D721Med (cell line): ENCODE measurements around the gene SIAH2.

Experiments used
- DNase-seq: peaks from one replicate; pipeline ENCODE4 v3.0.0; 2011; ENCODE audit warnings: low spot score; ENCODE audit not compliant: insufficient read length
- FAIRE-seq: peaks from 2 replicates; lab custom pipeline; 2011; peaks lifted over from hg19 to GRCh38; lab: Jason Lieb, UNC
- CTCF ChIP-seq: IDR thresholded peaks from 2 replicates; pipeline ENCODE4 v1.5.1; 2012; ENCODE audit warnings: mild to moderate bottlenecking, control low read depth; ENCODE audit not compliant: insufficient read depth; ENCODE audit errors: missing control alignments

SIAH2 gene

DNA sequence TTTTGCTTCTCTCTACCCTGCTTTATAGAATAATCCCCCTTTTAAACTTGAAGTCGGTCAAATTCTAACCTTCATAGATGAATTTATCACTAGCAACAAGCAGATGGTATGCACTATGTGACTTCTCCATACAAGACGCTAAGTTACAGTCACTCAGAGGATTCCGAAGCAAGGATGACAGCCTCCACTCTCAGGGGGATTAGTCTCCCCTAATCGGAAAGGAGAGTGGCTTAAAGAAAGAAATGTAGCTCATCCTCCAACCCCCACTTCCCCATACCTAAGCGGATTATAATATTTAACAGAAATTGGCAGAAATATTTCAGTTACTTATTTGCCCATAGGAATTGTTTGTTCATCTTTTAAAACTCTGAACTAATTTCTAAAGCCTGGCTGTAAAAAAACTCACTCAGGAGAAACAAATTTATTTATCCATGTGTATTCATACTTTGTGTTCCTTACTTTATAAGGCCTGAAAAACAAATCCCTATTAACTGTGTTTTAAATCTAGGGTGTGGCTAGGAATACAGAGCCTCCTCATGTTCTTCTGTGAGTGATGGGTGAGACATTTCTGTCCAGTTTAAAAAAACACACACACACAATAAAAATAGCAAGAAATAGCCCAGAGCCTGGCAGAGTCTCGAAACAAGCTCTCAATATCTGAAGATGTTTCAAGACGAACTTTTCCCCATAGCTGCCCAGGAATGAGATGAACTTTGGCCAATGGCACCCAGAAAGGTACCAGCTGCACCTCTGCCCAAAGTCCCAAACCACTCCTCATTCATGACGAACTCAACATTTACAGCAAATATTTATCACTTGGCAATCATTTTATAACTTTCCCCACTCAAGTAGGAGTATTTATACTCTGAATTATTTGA lies 18.7 kb downstream of the SIAH2 start:
- peak; percentile 24 for DNase-seq
- FAIRE-seq: no peak
- no peak for TF ChIP-seq CTCF

GRCh38 chr3:150743508-150743907 lies 19.5 kb downstream of the SIAH2 start:
- FAIRE-seq (no peak), DNase-seq (no peak)
- no peak for TF ChIP-seq CTCF

GRCh38 chr3:150742679-150743078 lies 20.3 kb downstream of the SIAH2 start:
- DNase-seq: no peak
- FAIRE-seq: no peak
- TF ChIP-seq CTCF: no peak

DNA sequence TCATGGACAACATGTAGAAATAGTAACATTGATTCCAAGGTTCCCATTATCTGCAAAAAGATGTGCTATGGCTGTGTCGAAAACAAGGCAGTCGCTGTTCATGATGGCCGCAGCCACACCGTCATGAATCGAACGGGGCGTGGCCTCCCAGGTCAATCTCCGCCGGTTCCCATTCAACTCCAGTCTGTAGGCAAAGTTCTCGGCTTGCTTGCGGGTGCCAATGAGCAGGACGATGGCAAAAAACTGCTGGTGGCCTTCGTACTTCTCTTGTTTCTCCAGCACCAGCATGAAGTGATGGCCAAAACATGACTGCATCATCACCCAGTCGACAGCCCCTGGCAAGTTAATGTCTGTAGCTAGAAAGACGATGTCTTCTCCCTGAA lies 20.8 kb downstream of the SIAH2 start:
- no peak for TF ChIP-seq CTCF
- DNase-seq: no peak
- no peak for FAIRE-seq

- TF ChIP-seq CTCF: no peak
- FAIRE-seq (no peak), DNase-seq (no peak)
These were observed 21.4 kb downstream of the SIAH2 start for GRCh38 chr3:150741497-150742140.

DNA sequence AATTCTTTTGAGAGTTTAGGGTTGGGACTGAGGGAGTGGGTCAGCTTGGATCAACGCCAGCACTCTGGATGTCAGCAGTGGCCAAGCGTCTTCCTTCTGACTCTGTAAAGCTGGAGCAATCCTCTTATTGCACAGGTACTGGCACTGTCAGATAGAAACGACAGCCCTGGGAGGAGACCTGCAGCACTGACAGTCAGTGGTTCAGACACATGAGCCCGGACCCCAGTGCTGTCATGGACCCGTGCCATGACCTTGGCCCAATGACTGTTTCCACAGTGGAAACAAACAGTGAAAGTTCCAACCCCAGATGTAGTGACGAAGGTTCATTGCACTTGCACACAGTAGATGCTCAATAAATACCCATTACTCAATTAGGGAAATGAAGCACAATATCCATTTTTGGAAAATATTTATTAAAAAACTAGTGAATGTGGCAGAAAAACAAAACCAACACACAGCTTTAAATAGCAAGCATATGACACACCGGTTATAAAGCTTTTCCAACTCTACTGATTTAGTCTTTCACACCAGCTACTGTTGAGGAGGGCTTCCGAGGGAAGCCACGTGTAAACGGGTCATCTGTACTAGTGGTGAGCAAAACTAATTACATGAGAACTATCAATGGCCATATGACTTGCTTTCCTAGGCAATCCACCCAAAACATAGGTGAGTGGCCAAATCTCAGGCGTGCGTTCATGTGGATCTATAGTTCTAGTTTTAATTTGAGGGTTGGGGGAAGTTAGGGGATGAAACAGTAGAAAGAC lies 22.1 kb downstream of the SIAH2 start:
- no peak for FAIRE-seq
- no peak for DNase-seq

More for the DNA sequence above, 22.1 kb downstream of the SIAH2 start:
- TF ChIP-seq CTCF: no peak
